ENCODE results near the gene IQCF5. TPM values are rescaled to one million over a fixed set of nuclear protein-coding genes. Genes with fewer than 3 reads are reported as not detected.

The IQCF5 gene
- total and polyA plus RNA-seq, 9 of the 15 experiments (the other 6 are each of a cell fraction or from before 2014, with no cell fraction given): not detected

DNA sequence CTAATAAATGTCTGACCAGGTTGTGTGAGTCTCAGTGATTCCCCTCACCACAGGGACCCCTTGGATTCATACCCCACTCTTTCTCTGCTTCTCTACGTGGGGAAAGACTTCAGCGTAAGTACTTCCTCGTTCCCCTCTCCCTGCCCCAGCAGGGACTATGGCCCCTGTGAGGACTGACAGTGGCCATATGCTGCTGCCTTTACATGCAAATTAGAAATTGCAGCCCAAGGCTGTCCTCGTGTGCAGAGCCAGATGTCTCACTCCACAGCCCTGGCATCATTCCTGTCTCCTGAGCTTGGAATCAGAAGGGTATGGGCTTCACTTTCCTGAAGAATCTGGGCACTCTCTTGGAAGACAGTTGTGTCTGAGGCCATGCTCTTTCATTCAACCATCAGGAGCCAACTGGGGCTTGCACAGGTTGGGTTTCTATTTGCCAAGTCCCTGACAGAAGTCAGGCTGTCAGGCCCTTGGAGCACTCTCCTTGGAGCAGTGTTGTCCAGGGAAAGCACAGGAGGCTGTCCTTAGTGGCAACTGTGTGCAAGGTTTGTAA lies 44.5 kb downstream of the IQCF5 start:
- no peak for TF ChIP-seq ZEB2 (IDR thresholded peaks at IDR 0.05)
- no peak for TF ChIP-seq RBM17 (IDR thresholded peaks at IDR 0.05; ENCODE audit: borderline replicate concordance, low read depth, low read length)
- TF ChIP-seq HCFC1 (IDR thresholded peaks at IDR 0.05; ENCODE audit: low read depth, low read length): no peak
- TF ChIP-seq CBX8 (IDR thresholded peaks at IDR 0.05; ENCODE audit: borderline replicate concordance, extremely low read depth, low read depth, low read length, poor library complexity, severe bottlenecking): no peak
- FAIRE-seq (no peak), ATAC-seq (no peak), DNase-seq (ENCODE audit: extremely low read depth in 1 of 4, low spot score in 3 of 4) (no peak)
- CTCF ChIA-PET (ENCODE audit: low intra/inter-chr PET ratio): no interaction called here
- Histone ChIP-seq H3K9me1 (ENCODE audit: control insufficient read depth, insufficient read depth, low read length) (no peaks in the 10 kb centered on the region), H3K4me3 (no peak overlapping the region), H3K4me1 (replicated peaks in 1 of 2; ENCODE audit: control insufficient read depth in 2 of 2, insufficient read depth in 2 of 2, low read length in 2 of 2) (no peaks in the 10 kb centered on the region), H3K9me3 (replicated peaks; ENCODE audit: control insufficient read depth, insufficient read depth, low read depth, low read length) (no peaks in the 10 kb centered on the region; the same call in 1 of the 2 replicates), H4K20me1 (replicated peaks; ENCODE audit: control insufficient read depth, insufficient read depth, low read length) (no peaks in the 10 kb centered on the region), H2AFZ (ENCODE audit: low read depth, low read length) (no peak overlapping the region), H3K79me2 (ENCODE audit: control insufficient read depth, insufficient read depth, low read length) (no peaks in the 10 kb centered on the region), H3K9ac (ENCODE audit: insufficient read depth in 1 of 2, low read depth in 2 of 2, low read length in 2 of 2) (no peak overlapping the region), H3K36me3 (ENCODE audit: control insufficient read depth, insufficient read depth, low read length) (no peaks in the 10 kb centered on the region), H3K27ac (ENCODE audit: extremely low read depth, low read depth, low read length) (no peak overlapping the region), H3K27me3 (ENCODE audit: control insufficient read depth in 2 of 2, insufficient read depth in 2 of 2, low read length in 2 of 2) (no peaks in the 10 kb centered on the region), H3K4me2 (ENCODE audit: insufficient read depth, low read length) (no peak overlapping the region)
- WGBS (ENCODE audit: insufficient coverage, low coverage, missing lambda C conversion rate): 3% methylated on average over 4 of the region's 4 CpGs
- POLR2A ChIA-PET: no interaction called here
- in situ Hi-C loops (cut with MboI) (no loop called here), intact Hi-C loops (cut with micrococcal nuclease) (no loop called here)
- BruUV-seq (replicated peaks): no TSS peak

- BruUV-seq (replicated peaks): no TSS peak
- intact Hi-C loops (cut with micrococcal nuclease): no loop called here
- no peak for ATAC-seq
- no peaks in the 10 kb centered on the region for H3K36me3 ChIP-seq (ENCODE audit: control insufficient read depth, insufficient read depth, low read length)
- H3K4me3 ChIP-seq: no peak overlapping the region
- in situ Hi-C loops (cut with MboI): no loop called here
- DNase-seq (ENCODE audit: extremely low read depth in 1 of 4, low spot score in 3 of 4): no peak
- CTCF ChIA-PET (ENCODE audit: low intra/inter-chr PET ratio): no interaction called here
- WGBS (ENCODE audit: insufficient coverage, low coverage, missing lambda C conversion rate): 0% methylated on average over 13 of the region's 13 CpGs
- no peaks in the 10 kb centered on the region; the same call in 1 of the 2 replicates for H3K9me3 ChIP-seq (replicated peaks; ENCODE audit: control insufficient read depth, insufficient read depth, low read depth, low read length)
- TF ChIP-seq CREB1 (IDR thresholded peaks at IDR 0.05): no peak
- no peak for TF ChIP-seq CREB1 (CRISPR knock-in tag; IDR thresholded peaks at IDR 0.05)
- TF ChIP-seq NFYB (IDR thresholded peaks at IDR 0.05; ENCODE audit: extremely low read depth, insufficient read length): no peak
- TF ChIP-seq ZNF232 (CRISPR knock-in tag; IDR thresholded peaks at IDR 0.05): no peak
- TF ChIP-seq EP400 (IDR thresholded peaks at IDR 0.05): no peak
- TF ChIP-seq CC2D1A (IDR thresholded peaks at IDR 0.05): no peak
- TF ChIP-seq, protein P1, sequence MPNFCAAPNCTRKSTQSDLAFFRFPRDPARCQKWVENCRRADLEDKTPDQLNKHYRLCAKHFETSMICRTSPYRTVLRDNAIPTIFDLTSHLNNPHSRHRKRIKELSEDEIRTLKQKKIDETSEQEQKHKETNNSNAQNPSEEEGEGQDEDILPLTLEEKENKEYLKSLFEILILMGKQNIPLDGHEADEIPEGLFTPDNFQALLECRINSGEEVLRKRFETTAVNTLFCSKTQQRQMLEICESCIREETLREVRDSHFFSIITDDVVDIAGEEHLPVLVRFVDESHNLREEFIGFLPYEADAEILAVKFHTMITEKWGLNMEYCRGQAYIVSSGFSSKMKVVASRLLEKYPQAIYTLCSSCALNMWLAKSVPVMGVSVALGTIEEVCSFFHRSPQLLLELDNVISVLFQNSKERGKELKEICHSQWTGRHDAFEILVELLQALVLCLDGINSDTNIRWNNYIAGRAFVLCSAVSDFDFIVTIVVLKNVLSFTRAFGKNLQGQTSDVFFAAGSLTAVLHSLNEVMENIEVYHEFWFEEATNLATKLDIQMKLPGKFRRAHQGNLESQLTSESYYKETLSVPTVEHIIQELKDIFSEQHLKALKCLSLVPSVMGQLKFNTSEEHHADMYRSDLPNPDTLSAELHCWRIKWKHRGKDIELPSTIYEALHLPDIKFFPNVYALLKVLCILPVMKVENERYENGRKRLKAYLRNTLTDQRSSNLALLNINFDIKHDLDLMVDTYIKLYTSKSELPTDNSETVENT (CRISPR knock-in tag; IDR thresholded peaks at IDR 0.05): no peak
- no peak for TF ChIP-seq TBL1XR1 (IDR thresholded peaks at IDR 0.05; ENCODE audit: low read length in 2 of 2)
- TF ChIP-seq CHD1 (IDR thresholded peaks at IDR 0.05; ENCODE audit: low read length): no peak
- no peaks in the 10 kb centered on the region for H4K20me1 ChIP-seq (replicated peaks; ENCODE audit: control insufficient read depth, insufficient read depth, low read length)
- no peaks in the 10 kb centered on the region for H3K9me1 ChIP-seq (ENCODE audit: control insufficient read depth, insufficient read depth, low read length)
- H3K27me3 ChIP-seq (ENCODE audit: control insufficient read depth in 2 of 2, insufficient read depth in 2 of 2, low read length in 2 of 2): no peaks in the 10 kb centered on the region
- POLR2A ChIA-PET: no interaction called here
- H3K27ac ChIP-seq (ENCODE audit: extremely low read depth, low read depth, low read length): no peak overlapping the region
- no peak overlapping the region for H2AFZ ChIP-seq (ENCODE audit: low read depth, low read length)
- H3K4me2 ChIP-seq (ENCODE audit: insufficient read depth, low read length): no peak overlapping the region
- no peaks in the 10 kb centered on the region for H3K4me1 ChIP-seq (replicated peaks in 1 of 2; ENCODE audit: control insufficient read depth in 2 of 2, insufficient read depth in 2 of 2, low read length in 2 of 2)
- FAIRE-seq: no peak
- H3K79me2 ChIP-seq (ENCODE audit: control insufficient read depth, insufficient read depth, low read length): no peaks in the 10 kb centered on the region
- H3K9ac ChIP-seq (ENCODE audit: insufficient read depth in 1 of 2, low read depth in 2 of 2, low read length in 2 of 2): no peak overlapping the region
Observed at GRCh38 chr3:51830345-51830744, 45.1 kb downstream of the IQCF5 start.

All from K562 (cell line).